Naive B cell (primary cell): ENCODE data around the gene HSPA9. TPM values are rescaled to one million over a fixed set of nuclear protein-coding genes. Genes with fewer than 3 reads are reported as not detected.
A peak's percentile ranks its signal among the peaks of the same experiment; 100 is the strongest.
"Not testable (repeated sequence)": the region's sequence is repeated elsewhere in the genome, so short reads cannot be mapped to it uniquely, and the experiment has no call there.

Experiments used
- ATAC-seq, 2 donors: fragments of 150-1000 bp; cut with Tn5 transposase; 2 replicates each; pipeline ENCODE4 v1.10.0; 2021; ENCODE audit warnings: low read depth in 2 of 2, mild to moderate bottlenecking in 2 of 2, moderate library complexity in 2 of 2
- DNase-seq: peaks from one replicate; pipeline ENCODE4 v3.0.0; 2022
- H3K27ac Mint-ChIP-seq, 6 donors: one replicate each; pipeline ENCODE4 v1.8.0; 2020 to 2022; ENCODE audit warnings: mild to moderate bottlenecking in 6 of 6, mixed read lengths in 6 of 6, moderate library complexity in 5 of 6, inconsistent platforms in 2 of 6
- H3K27me3 Mint-ChIP-seq, 3 donors: one replicate each; pipeline ENCODE4 v1.8.0; 2021 to 2022; ENCODE audit warnings: mixed read lengths in 3 of 3, mild to moderate bottlenecking in 1 of 3
- H3K36me3 Mint-ChIP-seq, 2 donors: one replicate each; pipeline ENCODE4 v1.8.0; 2020 to 2022; ENCODE audit warnings: mixed read lengths in 2 of 2, inconsistent platforms in 1 of 2, mild to moderate bottlenecking in 1 of 2
- H3K4me1 Mint-ChIP-seq, 3 donors: one replicate each; pipeline ENCODE4 v1.8.0; 2020 to 2022; ENCODE audit warnings: mixed read lengths in 3 of 3, inconsistent platforms in 1 of 3, mild to moderate bottlenecking in 1 of 3, moderate library complexity in 1 of 3
- H3K4me3 Mint-ChIP-seq, 8 donors: one replicate each; pipeline ENCODE4 v1.8.0; 2020 to 2022; ENCODE audit warnings: mild to moderate bottlenecking in 8 of 8, mixed read lengths in 8 of 8, moderate library complexity in 8 of 8, inconsistent platforms in 2 of 8
- H3K9me3 Mint-ChIP-seq, 7 donors: one replicate each; pipeline ENCODE4 v1.8.0; 2020 to 2022; ENCODE audit warnings: mixed read lengths in 7 of 7, mild to moderate bottlenecking in 5 of 7, inconsistent platforms in 2 of 7, moderate library complexity in 1 of 7
- polyA plus RNA-seq, 6 donors: library from polyadenylated mRNA; unstranded; fragments of 300-500 nt; fragmentation: Illumina TruSeq; gene quantifications; one replicate each; pipeline ENCODE4 v1.2.3, GENCODE V29; 2021; ENCODE audit warnings: low read depth in 6 of 6

HSPA9 gene
- polyA plus RNA-seq, 6 donors from 2014 or later, result 102 to 128 (median 109) TPM

GRCh38 chr5:138528208-138528607 lies 47.0 kb downstream of the HSPA9 start:
- no peak overlapping the region for H3K27ac Mint-ChIP-seq
- no peaks in the 10 kb centered on the region for H3K36me3 Mint-ChIP-seq
- H3K27me3 Mint-ChIP-seq, result no peaks in the 10 kb centered on the region
- H3K9me3 Mint-ChIP-seq, result no peaks in the 10 kb centered on the region
- DNase-seq, result no peak
- no peak for ATAC-seq
- H3K4me1 Mint-ChIP-seq, result peaks cover 23 to 55% (median 43%) of the 10 kb centered on the region in 3 donors
- no peak overlapping the region for H3K4me3 Mint-ChIP-seq

GRCh38 chr5:138527170-138527569 lies 48.0 kb downstream of the HSPA9 start:
- Mint-ChIP-seq H3K27ac (peak overlapping the region in 3 of 6 donors; percentile 33 to 52 (median 52)), H3K4me1 (peaks cover 22 to 52% (median 48%) of the 10 kb centered on the region in 3 donors), H3K27me3 (no peaks in the 10 kb centered on the region), H3K36me3 (no peaks in the 10 kb centered on the region), H3K4me3 (no peak overlapping the region), H3K9me3 (no peaks in the 10 kb centered on the region)
- DNase-seq (no peak), ATAC-seq (no peak)

GRCh38 chr5:138523406-138523805 lies 51.8 kb downstream of the HSPA9 start:
- DNase-seq (no peak), ATAC-seq (no peak)
- H3K9me3 Mint-ChIP-seq, result no peaks in the 10 kb centered on the region
- H3K27ac Mint-ChIP-seq, result peak overlapping the region in 1 of 6 donors; percentile 66
- peaks cover 0 to 6% of the 10 kb centered on the region in 2 donors for H3K36me3 Mint-ChIP-seq
- no peaks in the 10 kb centered on the region for H3K27me3 Mint-ChIP-seq
- H3K4me3 Mint-ChIP-seq, result peak overlapping the region in 1 of 8 donors; percentile 6
- peaks cover 22 to 40% (median 38%) of the 10 kb centered on the region in 3 donors for H3K4me1 Mint-ChIP-seq

- Mint-ChIP-seq H3K36me3 (peaks cover 0 to 12% of the 10 kb centered on the region in 2 donors), H3K4me3 (no peak overlapping the region), H3K27me3 (no peaks in the 10 kb centered on the region), H3K27ac (no peak overlapping the region), H3K9me3 (no peaks in the 10 kb centered on the region), H3K4me1 (peaks cover 18 to 32% (median 23%) of the 10 kb centered on the region in 3 donors)
- DNase-seq (no peak), ATAC-seq (no peak)
Observed at GRCh38 chr5:138520971-138521370, 54.2 kb downstream of the HSPA9 start.

GRCh38 chr5:138517437-138517836 lies 57.8 kb downstream of the HSPA9 start:
- Mint-ChIP-seq H3K4me3 (no peak overlapping the region), H3K9me3 (no peaks in the 10 kb centered on the region), H3K36me3 (peaks cover 0 to 12% of the 10 kb centered on the region in 2 donors), H3K4me1 (peaks cover 11 to 28% (median 14%) of the 10 kb centered on the region in 3 donors), H3K27me3 (no peaks in the 10 kb centered on the region), H3K27ac (peak overlapping the region in 1 of 6 donors; percentile 82)
- DNase-seq, result no peak
- no peak for ATAC-seq

DNA sequence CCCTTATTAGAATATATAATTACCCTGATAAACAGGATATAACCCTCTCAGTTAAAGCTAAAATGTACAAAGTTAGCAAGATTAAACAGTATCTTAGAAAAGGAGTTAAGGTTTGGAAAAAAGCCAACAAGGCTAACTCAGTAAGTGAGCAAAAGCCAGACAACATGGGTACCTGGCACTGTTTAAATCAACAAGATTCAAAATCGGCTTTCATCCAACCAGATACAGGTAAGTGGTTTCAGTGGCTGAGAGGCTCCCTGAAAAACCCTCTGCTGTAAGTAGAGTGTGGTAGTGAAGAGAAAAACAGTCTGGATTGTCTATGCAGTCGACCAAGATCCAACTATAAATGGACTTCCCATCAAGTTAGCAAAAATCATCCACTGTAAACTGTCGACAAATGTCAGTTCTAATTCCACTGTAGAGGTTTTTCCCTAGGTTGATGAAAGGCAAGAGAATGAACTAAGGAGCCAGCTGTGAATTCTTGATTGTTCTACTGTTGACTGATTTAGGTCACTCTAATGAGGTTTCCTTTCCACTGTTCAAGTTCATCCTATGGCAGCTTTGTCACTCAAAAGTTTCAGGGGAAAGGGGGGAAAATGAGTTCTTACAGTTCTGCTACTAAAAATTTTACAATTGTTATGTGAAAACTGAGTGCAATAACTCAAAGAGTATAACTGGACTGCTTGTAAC lies 59.5 kb downstream of the HSPA9 start:
- DNase-seq, result no peak
- H3K27ac Mint-ChIP-seq, result no peak overlapping the region
- H3K27me3 Mint-ChIP-seq, result no peaks in the 10 kb centered on the region
- ATAC-seq, result no peak
- peaks cover 12% of the 10 kb centered on the region in 2 donors for H3K36me3 Mint-ChIP-seq
- no peak overlapping the region for H3K4me3 Mint-ChIP-seq
- no peaks in the 10 kb centered on the region for H3K9me3 Mint-ChIP-seq
- peaks cover 3 to 20% (median 11%) of the 10 kb centered on the region in 3 donors for H3K4me1 Mint-ChIP-seq

GRCh38 chr5:138514021-138514420 lies 61.2 kb downstream of the HSPA9 start:
- H3K4me3 Mint-ChIP-seq, result no peak overlapping the region
- no peak overlapping the region for H3K27ac Mint-ChIP-seq
- no peaks in the 10 kb centered on the region for H3K9me3 Mint-ChIP-seq
- peaks cover 0 to 11% (median 4%) of the 10 kb centered on the region in 3 donors for H3K4me1 Mint-ChIP-seq
- DNase-seq, result no peak
- H3K36me3 Mint-ChIP-seq, result peaks cover 17 to 22% of the 10 kb centered on the region in 2 donors
- no peak for ATAC-seq
- no peaks in the 10 kb centered on the region for H3K27me3 Mint-ChIP-seq

DNA sequence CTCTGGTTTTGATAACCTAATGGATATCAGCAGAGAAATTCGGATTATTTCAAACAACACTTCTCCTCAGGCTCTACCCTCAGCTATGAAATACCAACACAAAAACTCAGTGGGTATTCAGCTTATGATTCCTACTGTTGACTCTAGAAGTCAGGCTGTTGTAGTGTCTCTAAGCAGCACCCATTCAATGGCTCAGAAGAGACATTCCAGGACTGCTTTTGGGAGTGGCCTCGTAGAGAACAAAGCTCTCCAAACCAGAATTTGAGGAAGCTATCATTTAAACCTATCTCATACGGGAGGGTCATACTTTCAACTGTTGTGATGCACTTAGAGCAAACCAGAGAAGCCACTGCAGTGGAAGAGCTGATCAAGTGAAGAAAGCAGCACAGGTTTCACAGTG lies 66.2 kb downstream of the HSPA9 start:
- H3K27ac Mint-ChIP-seq, result peak overlapping the region in 3 of 6 donors; percentile 12 to 53 (median 39)
- H3K9me3 Mint-ChIP-seq, result no peaks in the 10 kb centered on the region
- H3K4me1 Mint-ChIP-seq, result no peaks in the 10 kb centered on the region
- ATAC-seq (no peak), DNase-seq (no peak)
- no peaks in the 10 kb centered on the region for H3K27me3 Mint-ChIP-seq
- no peak overlapping the region for H3K4me3 Mint-ChIP-seq
- peaks cover 20 to 26% of the 10 kb centered on the region in 2 donors for H3K36me3 Mint-ChIP-seq

DNA sequence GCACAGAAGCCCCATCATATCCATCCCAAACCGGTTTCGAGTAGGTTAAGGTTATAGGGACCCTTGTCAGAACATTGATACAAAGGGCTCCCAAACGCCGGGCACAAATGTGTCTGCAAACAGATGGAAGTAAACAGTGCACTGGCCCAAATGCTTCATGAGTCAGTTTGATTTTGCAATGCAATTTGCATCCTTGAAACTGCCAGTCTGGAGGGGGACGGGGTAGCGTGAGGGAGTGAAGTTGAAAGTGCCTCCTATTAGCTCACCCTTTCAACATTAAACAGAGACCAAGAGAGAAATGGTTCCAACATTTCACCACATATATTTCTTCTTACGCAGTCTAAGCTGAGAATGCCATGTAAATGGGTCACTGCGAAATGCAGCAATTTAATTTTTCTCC lies 67.7 kb downstream of the HSPA9 start:
- not testable (repeated sequence) for H3K27me3 Mint-ChIP-seq, H3K4me3 Mint-ChIP-seq, DNase-seq, H3K27ac Mint-ChIP-seq, H3K4me1 Mint-ChIP-seq, H3K9me3 Mint-ChIP-seq, ATAC-seq
- peaks cover 20 to 26% of the 10 kb centered on the region in 2 donors for H3K36me3 Mint-ChIP-seq

GRCh38 chr5:138506370-138507306 lies 68.6 kb downstream of the HSPA9 start:
- no peak for ATAC-seq
- H3K9me3 Mint-ChIP-seq, result no peaks in the 10 kb centered on the region
- no peak for DNase-seq
- no peak overlapping the region for H3K4me3 Mint-ChIP-seq
- H3K27ac Mint-ChIP-seq, result no peak overlapping the region
- H3K36me3 Mint-ChIP-seq, result peaks cover 20 to 22% of the 10 kb centered on the region in 2 donors
- no peaks in the 10 kb centered on the region for H3K4me1 Mint-ChIP-seq
- H3K27me3 Mint-ChIP-seq, result no peaks in the 10 kb centered on the region

- peak overlapping the region in 4 of 6 donors; percentile 4 to 50 (median 38) for H3K27ac Mint-ChIP-seq
- ATAC-seq (no peak), DNase-seq (no peak)
- H3K27me3 Mint-ChIP-seq, result no peaks in the 10 kb centered on the region
- H3K36me3 Mint-ChIP-seq, result peaks cover 7 to 15% of the 10 kb centered on the region in 2 donors
- H3K4me3 Mint-ChIP-seq, result no peak overlapping the region
- H3K9me3 Mint-ChIP-seq, result no peaks in the 10 kb centered on the region
- H3K4me1 Mint-ChIP-seq, result no peaks in the 10 kb centered on the region
Observed at GRCh38 chr5:138504799-138505198, 70.4 kb downstream of the HSPA9 start.
